Loucy (cell line): ENCODE data around the gene CACNA1I.

Source experiments
- H2AFZ ChIP-seq: fragments of 200-600 bp; sonication (generic); 2 replicates; pipeline ENCODE4 v1.6.0; 2016; ENCODE audit warnings: antibody characterized with exemption, mild to moderate bottlenecking, low read length, moderate library complexity
- H3F3A ChIP-seq: fragments of 200-600 bp; 2 replicates; pipeline ENCODE4 v1.6.0; 2016; ENCODE audit warnings: antibody characterized with exemption, low read depth, mild to moderate bottlenecking
- H3K27me3 ChIP-seq: fragments of 200-600 bp; sonication (generic); 2 replicates; pipeline ENCODE4 v1.6.1; 2014; ENCODE audit warnings: low read length, mild to moderate bottlenecking; ENCODE audit not compliant: insufficient read depth, poor library complexity, severe bottlenecking
- H3K36me3 ChIP-seq: fragments of 200-600 bp; sonication (generic); 2 replicates; pipeline ENCODE4 v1.6.1; 2016; ENCODE audit warnings: low read length; ENCODE audit not compliant: insufficient read depth
- H3K4me1 ChIP-seq: fragments of 200-600 bp; sonication (generic); 2 replicates; pipeline ENCODE4 v1.5.1; 2014; ENCODE audit warnings: low read length, mild to moderate bottlenecking; ENCODE audit not compliant: insufficient read depth, poor library complexity, severe bottlenecking
- H3K4me2 ChIP-seq: fragments of 200-600 bp; sonication (generic); 2 replicates; pipeline ENCODE4 v1.6.0; 2014; ENCODE audit warnings: antibody characterized with exemption, low read length, low read depth, mild to moderate bottlenecking; ENCODE audit not compliant: poor library complexity, severe bottlenecking
- H3K4me3 ChIP-seq: fragments of 200-600 bp; sonication (generic); 2 replicates; pipeline ENCODE4 v1.5.1; 2014; ENCODE audit warnings: low read length, mild to moderate bottlenecking, mixed read lengths; ENCODE audit not compliant: poor library complexity, severe bottlenecking
- H3K79me2 ChIP-seq: fragments of 200-600 bp; sonication (generic); 2 replicates; pipeline ENCODE4 v1.6.1; 2014; ENCODE audit warnings: low read length; ENCODE audit not compliant: insufficient read depth
- H3K9ac ChIP-seq: fragments of 200-600 bp; sonication (generic); 2 replicates; pipeline ENCODE4 v1.6.0; 2014; ENCODE audit warnings: mild to moderate bottlenecking, low read depth, low read length, moderate library complexity; ENCODE audit not compliant: poor library complexity, severe bottlenecking
- H3K9me2 ChIP-seq: fragments of 200-600 bp; sonication (generic); replicated peaks from 2 replicates; pipeline ENCODE4 v1.6.1; 2016; ENCODE audit warnings: low read depth, low read length, mixed read lengths
- H3K9me3 ChIP-seq: fragments of 200-600 bp; sonication (generic); 2 replicates; pipeline ENCODE4 v1.6.1; 2014; ENCODE audit warnings: mild to moderate bottlenecking, antibody characterized with exemption, low read length, low read depth; ENCODE audit not compliant: insufficient read depth
- H4K20me1 ChIP-seq: fragments of 200-600 bp; sonication (generic); 2 replicates; pipeline ENCODE4 v1.6.0; 2014; ENCODE audit warnings: antibody characterized with exemption, low read length, mild to moderate bottlenecking; ENCODE audit not compliant: insufficient read depth, poor library complexity, severe bottlenecking
- CTCF ChIP-seq: fragments of 200-600 bp; sonication (generic); conservative IDR thresholded peaks from 2 replicates; pipeline ENCODE4 v1.5.1; 2014; ENCODE audit warnings: mild to moderate bottlenecking, antibody characterized with exemption, low read length
- EZH2phosphoT487 ChIP-seq: fragments of 200-600 bp; IDR thresholded peaks from 2 replicates; pipeline ENCODE4 v1.6.1; 2018; ENCODE audit warnings: antibody characterized with exemption, mild to moderate bottlenecking, moderate library complexity, borderline replicate concordance

CACNA1I gene

GRCh38 chr22:39714321-39714720, 143.8 kb downstream of the CACNA1I start:
- no peak overlapping the region for H3K9ac ChIP-seq
- H3F3A ChIP-seq, result no peaks in the 10 kb centered on the region
- no peaks in the 10 kb centered on the region for H4K20me1 ChIP-seq
- no peak overlapping the region for H3K4me3 ChIP-seq
- H3K27me3 ChIP-seq, result no peaks in the 10 kb centered on the region
- H3K4me2 ChIP-seq, result no peak overlapping the region
- no peaks in the 10 kb centered on the region for H3K9me3 ChIP-seq
- H3K79me2 ChIP-seq, result no peaks in the 10 kb centered on the region
- no peaks in the 10 kb centered on the region for H3K9me2 ChIP-seq
- H3K4me1 ChIP-seq, result no peaks in the 10 kb centered on the region
- no peaks in the 10 kb centered on the region for H3K36me3 ChIP-seq
- no peak overlapping the region for H2AFZ ChIP-seq
- no peak for TF ChIP-seq EZH2phosphoT487
- no peak for TF ChIP-seq CTCF

- H3K4me2 ChIP-seq, result no peak overlapping the region
- H3K79me2 ChIP-seq, result no peaks in the 10 kb centered on the region
- no peaks in the 10 kb centered on the region for H3K27me3 ChIP-seq
- no peaks in the 10 kb centered on the region for H3K9me2 ChIP-seq
- H3K9me3 ChIP-seq, result no peaks in the 10 kb centered on the region
- H3K9ac ChIP-seq, result no peak overlapping the region
- no peaks in the 10 kb centered on the region for H3F3A ChIP-seq
- no peak overlapping the region for H2AFZ ChIP-seq
- H3K4me3 ChIP-seq, result no peak overlapping the region
- no peak for TF ChIP-seq EZH2phosphoT487
- no peak for TF ChIP-seq CTCF
- no peaks in the 10 kb centered on the region for H3K4me1 ChIP-seq
- no peaks in the 10 kb centered on the region for H3K36me3 ChIP-seq
- no peaks in the 10 kb centered on the region for H4K20me1 ChIP-seq
Measured at GRCh38 chr22:39715778-39716495, 145.4 kb downstream of the CACNA1I start.

GRCh38 chr22:39716534-39716933, 146.0 kb downstream of the CACNA1I start:
- Histone ChIP-seq H3K9me3 (no peaks in the 10 kb centered on the region), H3K4me2 (no peak overlapping the region), H3K36me3 (no peaks in the 10 kb centered on the region), H3K27me3 (no peaks in the 10 kb centered on the region), H4K20me1 (no peaks in the 10 kb centered on the region), H2AFZ (no peak overlapping the region), H3F3A (no peaks in the 10 kb centered on the region), H3K79me2 (no peaks in the 10 kb centered on the region), H3K9me2 (no peaks in the 10 kb centered on the region), H3K9ac (no peak overlapping the region), H3K4me3 (no peak overlapping the region), H3K4me1 (no peaks in the 10 kb centered on the region)
- TF ChIP-seq EZH2phosphoT487 (no peak), CTCF (no peak)
